Measurements from ENCODE around the gene FMN1. TPM values are rescaled to one million over a fixed set of nuclear protein-coding genes. Genes with fewer than 3 reads are reported as not detected.

FMN1 gene
- total RNA-seq, 2 donors from 2014 or later: 1.1 to 4.5 TPM

DNA sequence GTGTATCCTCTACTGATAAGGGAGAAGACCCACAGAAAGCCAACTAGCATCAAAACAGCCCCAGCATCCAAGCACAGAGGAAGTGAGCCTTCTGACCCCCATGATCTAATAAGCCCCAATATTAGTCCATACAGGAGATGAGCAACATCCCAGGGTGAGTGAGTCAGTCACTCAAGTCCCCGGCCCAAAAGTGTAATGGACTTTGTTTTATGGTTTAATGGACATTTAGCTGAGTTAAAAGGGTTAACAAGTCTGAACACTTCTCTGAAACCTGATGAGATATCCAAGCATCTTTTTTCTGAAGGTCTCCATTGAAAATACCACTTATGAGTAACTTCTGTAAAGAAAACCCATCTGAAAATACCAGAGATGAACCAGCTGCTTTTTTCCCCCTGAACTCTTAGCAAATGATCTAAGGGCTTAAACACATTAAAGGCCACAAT, 361.1 kb downstream of the FMN1 start:
- H3K36me3 Mint-ChIP-seq: peaks cover 0 to 7% of the 10 kb centered on the region in 2 donors

GRCh38 chr15:32831485-32831884, 363.0 kb downstream of the FMN1 start:
- DNase-seq (ENCODE audit: low spot score in 2 of 2): no peak
- no peak overlapping the region for H3K27ac Mint-ChIP-seq

More for the DNA sequence above, 361.1 kb downstream of the FMN1 start:
- Mint-ChIP-seq H3K9me3 (peaks cover 0 to 5% of the 10 kb centered on the region in 2 donors), H3K27ac (no peak overlapping the region)
- no peak for DNase-seq (ENCODE audit: low spot score in 2 of 2)
- ATAC-seq: peak; percentile 7 to 43

GRCh38 chr15:32830241-32830640, 364.3 kb downstream of the FMN1 start:
- no peak overlapping the region for H3K27ac Mint-ChIP-seq
- ATAC-seq: no peak
- no peaks in the 10 kb centered on the region for H3K36me3 Mint-ChIP-seq
- no peak for DNase-seq (ENCODE audit: low spot score in 2 of 2)
- peaks cover 0 to 5% of the 10 kb centered on the region in 2 donors for H3K9me3 Mint-ChIP-seq

More at GRCh38 chr15:32831485-32831884, 363.0 kb downstream of the FMN1 start:
- ATAC-seq: no peak
- Mint-ChIP-seq H3K9me3 (peaks cover 0 to 5% of the 10 kb centered on the region in 2 donors), H3K36me3 (no peaks in the 10 kb centered on the region)

GRCh38 chr15:32829436-32829835, 365.1 kb downstream of the FMN1 start:
- ATAC-seq (no peak), DNase-seq (ENCODE audit: low spot score in 2 of 2) (no peak)
- Mint-ChIP-seq H3K36me3 (no peaks in the 10 kb centered on the region), H3K9me3 (peaks cover 0 to 5% of the 10 kb centered on the region in 2 donors), H3K27ac (no peak overlapping the region)

DNA sequence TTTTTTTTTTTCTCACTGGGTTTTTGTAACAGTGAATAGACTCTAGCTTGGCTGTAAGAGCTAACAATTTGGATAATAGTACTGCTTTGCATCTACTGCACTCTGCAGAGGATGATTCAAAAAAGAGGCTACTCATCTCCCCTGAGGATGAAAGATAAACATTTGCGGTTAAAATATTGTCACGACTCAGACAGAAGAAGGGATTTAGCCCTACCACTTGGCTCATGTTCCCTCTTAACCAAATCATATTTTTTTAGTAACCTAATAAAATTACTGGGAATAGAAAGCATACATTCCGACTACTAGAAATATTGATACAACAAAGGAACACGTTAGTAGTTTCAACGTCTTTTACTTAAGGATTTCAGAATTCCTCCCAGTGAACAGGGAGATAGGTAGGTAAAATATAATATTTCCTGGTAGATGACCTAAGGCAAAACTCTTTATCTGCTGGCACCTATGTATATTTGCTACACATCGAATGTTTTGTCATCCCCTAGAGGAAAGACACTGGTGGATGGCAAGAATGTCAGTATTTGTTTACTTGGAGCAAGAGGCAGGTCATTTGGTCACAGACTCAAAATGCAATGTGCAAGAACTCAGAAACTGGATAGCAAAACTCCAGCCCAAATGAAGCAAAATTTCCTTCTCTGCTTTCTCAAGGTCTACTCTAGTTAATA, 365.9 kb downstream of the FMN1 start:
- H3K36me3 Mint-ChIP-seq: no peaks in the 10 kb centered on the region
- no peak overlapping the region for H3K27ac Mint-ChIP-seq
- DNase-seq (ENCODE audit: low spot score in 2 of 2) (no peak), ATAC-seq (no peak)
- peaks cover 0 to 5% of the 10 kb centered on the region in 2 donors for H3K9me3 Mint-ChIP-seq

DNA sequence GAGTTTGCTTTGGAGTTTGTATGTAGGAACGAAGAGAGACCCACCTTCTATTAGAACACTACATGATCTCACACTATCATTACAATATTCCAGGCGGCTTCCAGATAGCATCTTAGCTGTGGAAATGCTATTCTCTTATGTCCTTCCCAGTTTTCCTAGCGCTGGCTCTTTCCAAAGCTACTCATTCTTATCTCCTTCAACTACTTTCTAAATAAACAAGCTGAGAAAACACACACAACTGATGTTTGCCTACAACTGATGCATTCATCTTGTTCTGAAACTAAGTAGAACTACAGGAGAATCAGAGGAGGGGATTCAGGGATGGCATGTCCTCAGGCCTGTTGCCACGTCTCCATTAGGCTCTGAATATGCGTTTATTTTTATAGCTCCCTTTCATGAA, 367.8 kb downstream of the FMN1 start:
- Mint-ChIP-seq H3K36me3 (no peaks in the 10 kb centered on the region), H3K9me3 (no peaks in the 10 kb centered on the region)
- DNase-seq (ENCODE audit: low spot score in 2 of 2): no peak

DNA sequence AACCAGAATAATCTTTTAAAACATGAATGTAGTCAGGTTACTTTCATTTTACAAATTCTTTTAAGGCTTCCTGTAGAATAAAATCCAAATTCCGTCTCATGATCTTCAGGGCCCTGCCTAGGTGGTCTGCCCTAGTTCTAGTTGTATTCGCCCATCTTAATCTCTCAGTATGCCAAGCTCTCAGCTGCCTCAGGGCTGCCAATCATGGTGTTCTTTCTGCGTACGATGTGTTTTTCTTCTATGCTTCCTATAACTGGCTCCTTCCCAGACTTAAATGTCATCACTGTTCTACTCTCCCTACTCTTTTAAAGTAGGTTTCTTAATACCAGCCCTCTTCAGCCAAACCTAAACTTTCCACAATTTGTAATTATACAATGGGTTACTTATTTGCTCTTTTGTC, 369.3 kb downstream of the FMN1 start:
- DNase-seq (ENCODE audit: low spot score in 2 of 2) (no peak), ATAC-seq (no peak)
- Mint-ChIP-seq H3K36me3 (no peaks in the 10 kb centered on the region), H3K27ac (no peak overlapping the region), H3K9me3 (no peaks in the 10 kb centered on the region)

More for the DNA sequence above, 367.8 kb downstream of the FMN1 start:
- ATAC-seq: no peak
- H3K27ac Mint-ChIP-seq: no peak overlapping the region

GRCh38 chr15:32824777-32825176, 369.7 kb downstream of the FMN1 start:
- ATAC-seq (no peak), DNase-seq (ENCODE audit: low spot score in 2 of 2) (no peak)
- H3K36me3 Mint-ChIP-seq: no peaks in the 10 kb centered on the region
- no peaks in the 10 kb centered on the region for H3K9me3 Mint-ChIP-seq
- no peak overlapping the region for H3K27ac Mint-ChIP-seq

DNA sequence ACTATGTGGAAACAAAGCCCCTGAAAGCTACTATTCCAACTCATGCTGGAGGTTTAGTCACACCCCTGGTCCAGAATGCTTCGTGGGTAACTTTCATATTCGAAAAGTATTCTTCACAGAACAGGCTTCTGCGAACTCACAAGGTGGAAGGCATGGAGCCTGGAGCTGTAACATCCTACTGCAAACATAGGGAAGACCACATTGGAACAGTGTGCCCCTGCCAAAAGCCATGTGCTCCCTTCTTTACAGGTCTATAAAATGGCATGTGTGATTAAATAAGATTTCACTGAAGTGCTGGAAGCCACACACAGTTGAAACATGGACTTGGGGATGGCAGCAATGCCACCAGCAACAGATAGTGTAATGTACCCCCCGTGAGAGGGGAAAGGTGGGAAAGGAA, 370.8 kb downstream of the FMN1 start:
- DNase-seq (ENCODE audit: low spot score in 2 of 2) (no peak), ATAC-seq (no peak)
- no peak overlapping the region for H3K27ac Mint-ChIP-seq
- H3K36me3 Mint-ChIP-seq: no peaks in the 10 kb centered on the region
- no peaks in the 10 kb centered on the region for H3K9me3 Mint-ChIP-seq

- H3K36me3 Mint-ChIP-seq: no peaks in the 10 kb centered on the region
- no peaks in the 10 kb centered on the region for H3K9me3 Mint-ChIP-seq
- no peak for ATAC-seq
Measured at GRCh38 chr15:32822739-32823138, 371.8 kb downstream of the FMN1 start.

DNA sequence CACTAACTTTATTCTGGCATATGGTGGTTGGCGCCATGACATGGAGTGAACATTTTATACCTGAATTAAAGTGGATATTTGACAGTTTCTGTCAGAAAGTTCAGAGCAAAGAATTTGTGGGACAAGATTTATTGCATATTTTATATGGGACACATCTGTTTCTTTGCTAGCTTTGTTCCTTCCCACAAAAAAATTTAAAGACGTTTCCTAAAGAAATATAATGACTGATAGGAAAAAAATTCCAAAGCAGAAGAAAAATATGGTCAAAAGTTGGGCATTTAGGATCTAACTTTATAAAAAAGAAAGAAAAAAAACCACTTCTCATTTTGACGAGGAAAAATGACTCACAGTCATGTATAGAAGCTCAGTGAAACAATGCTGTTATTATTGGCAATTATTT, 375.1 kb downstream of the FMN1 start:
- H3K9me3 Mint-ChIP-seq: no peaks in the 10 kb centered on the region
- no peak for ATAC-seq
- no peaks in the 10 kb centered on the region for H3K36me3 Mint-ChIP-seq
- H3K27ac Mint-ChIP-seq: no peak overlapping the region
- no peak for DNase-seq (ENCODE audit: low spot score in 2 of 2)

More at GRCh38 chr15:32822739-32823138, 371.8 kb downstream of the FMN1 start:
- no peak for DNase-seq (ENCODE audit: low spot score in 2 of 2)
- H3K27ac Mint-ChIP-seq: no peak overlapping the region

DNA sequence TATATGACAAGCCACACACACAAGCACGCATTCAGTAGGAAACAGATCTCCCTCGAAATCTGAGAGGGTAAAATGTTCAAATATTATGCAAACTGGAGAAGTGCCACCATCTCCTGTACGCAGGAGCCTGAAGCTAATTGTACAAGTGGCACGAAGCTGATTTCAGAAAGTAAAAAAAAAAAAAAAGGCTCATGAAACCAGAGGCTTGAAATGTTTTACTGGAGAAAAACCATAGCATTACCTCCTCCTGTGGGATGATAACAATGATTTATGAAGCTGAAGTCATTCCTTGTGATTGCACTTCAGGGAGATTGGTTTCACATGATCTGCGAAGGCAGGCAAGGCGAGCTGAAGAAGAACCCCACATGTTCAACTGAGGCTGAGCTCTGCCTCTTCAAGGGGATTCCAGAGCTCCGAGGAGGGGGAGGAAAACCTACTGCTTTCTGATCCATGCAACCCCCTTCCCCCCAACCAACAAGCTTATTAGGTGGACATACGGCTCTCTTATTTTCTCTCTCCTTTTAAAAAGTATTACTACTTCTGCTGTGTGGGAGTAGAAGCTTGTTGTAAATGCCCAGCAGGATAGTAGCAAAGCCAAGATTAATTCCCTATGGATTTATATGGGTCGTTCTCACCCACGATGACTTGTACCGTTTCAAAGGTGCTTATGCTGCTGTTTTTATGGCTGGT, 375.6 kb downstream of the FMN1 start:
- ATAC-seq: no peak
- Mint-ChIP-seq H3K9me3 (no peaks in the 10 kb centered on the region), H3K36me3 (no peaks in the 10 kb centered on the region), H3K27ac (no peak overlapping the region)
- DNase-seq (ENCODE audit: low spot score in 2 of 2): no peak

DNA sequence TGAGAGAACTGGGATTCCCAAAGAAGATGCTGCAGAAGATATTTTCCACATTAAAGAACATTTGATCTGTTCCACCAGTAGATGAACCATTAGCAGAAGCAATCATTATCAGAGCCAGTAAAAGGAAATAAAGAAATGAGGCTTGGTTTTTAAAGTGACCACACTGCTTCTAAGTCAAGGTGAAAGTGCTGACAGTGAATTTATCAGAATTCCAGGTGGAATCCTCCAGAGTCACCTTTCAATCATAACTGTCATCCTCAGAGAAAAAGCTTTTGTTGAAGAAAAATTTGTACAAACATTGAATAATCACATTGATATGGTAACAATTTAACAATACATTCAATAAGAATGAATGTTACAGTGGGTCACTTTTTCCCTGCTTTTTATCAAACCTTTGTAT, 376.9 kb downstream of the FMN1 start:
- DNase-seq (ENCODE audit: low spot score in 2 of 2) (no peak), ATAC-seq (no peak)
- no peaks in the 10 kb centered on the region for H3K36me3 Mint-ChIP-seq
- H3K27ac Mint-ChIP-seq: no peak overlapping the region
- H3K9me3 Mint-ChIP-seq: no peaks in the 10 kb centered on the region

DNA sequence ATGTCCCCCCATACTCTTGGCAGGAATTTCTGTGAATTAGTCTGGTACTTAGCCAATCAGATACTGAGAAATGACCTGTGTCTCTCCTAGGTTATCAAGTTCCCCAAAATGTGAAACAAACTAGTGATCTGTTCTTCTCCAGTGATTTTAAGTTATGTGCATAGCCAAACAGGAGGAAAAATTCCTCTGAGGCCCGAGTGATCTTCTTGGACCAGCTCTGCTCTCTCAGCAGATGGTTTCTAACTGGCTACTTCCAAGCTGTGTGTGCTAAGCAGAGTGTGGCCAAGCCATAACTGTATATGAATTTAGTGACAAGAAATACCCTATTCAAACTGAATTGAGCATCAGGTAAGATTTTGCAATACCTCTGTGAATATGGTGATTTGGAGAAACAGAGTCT, 387.2 kb downstream of the FMN1 start:
- ATAC-seq (no peak), DNase-seq (ENCODE audit: low spot score in 2 of 2) (no peak)
- Mint-ChIP-seq H3K36me3 (no peaks in the 10 kb centered on the region), H3K9me3 (peaks cover 5 to 10% of the 10 kb centered on the region in 2 donors), H3K27ac (no peak overlapping the region)

DNA sequence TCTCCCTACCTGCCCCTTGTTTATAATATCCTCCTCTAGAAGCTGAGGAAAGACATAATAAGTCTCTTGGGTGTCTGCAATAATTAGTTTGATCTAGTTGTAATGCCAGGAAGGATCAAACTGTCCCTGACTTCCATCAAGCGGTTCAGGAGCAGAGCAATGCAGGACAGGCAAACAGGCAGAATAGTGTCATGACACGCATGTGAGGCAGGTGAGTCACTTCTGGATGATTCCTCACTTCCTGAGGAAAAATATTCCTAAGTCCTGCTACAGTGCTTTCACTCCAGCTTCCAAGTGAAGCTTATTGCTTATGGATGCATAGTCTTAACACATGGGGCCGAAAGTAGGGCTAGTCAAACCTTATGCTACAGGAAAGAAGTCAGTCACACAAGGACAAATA, 390.9 kb downstream of the FMN1 start:
- peaks cover 5 to 10% of the 10 kb centered on the region in 2 donors for H3K9me3 Mint-ChIP-seq
- no peak for ATAC-seq
- H3K27ac Mint-ChIP-seq: no peak overlapping the region

DNA sequence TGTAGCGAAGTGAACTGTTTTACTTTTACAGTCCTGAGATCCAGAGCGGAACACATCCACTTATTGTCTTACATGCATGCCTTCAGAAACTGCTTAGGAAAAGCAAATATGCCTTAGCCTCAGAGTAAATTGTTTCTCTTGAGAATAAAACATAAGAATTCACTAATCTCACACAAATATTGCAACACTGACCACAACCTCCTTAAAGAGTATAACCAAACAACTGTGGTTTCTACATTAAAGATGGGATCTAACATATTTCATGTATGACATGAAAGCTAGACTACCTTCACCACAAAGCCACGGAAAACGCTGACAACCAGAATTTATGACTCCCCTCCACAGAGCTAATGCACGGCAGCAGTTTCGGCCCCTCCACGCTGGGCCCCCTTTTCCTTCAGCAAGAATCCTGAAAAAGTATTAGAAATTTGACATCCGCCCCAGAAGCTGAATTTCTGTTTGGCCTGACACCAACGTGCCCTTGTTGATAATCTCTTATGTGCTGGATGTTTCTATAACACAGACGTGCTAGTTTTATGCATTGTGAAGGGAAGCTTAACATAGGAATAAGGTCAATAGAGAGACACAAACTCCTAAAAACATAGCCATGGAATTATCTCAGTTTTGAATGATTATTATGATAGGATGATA, 392.1 kb downstream of the FMN1 start:
- DNase-seq (ENCODE audit: low spot score in 2 of 2) (no peak), ATAC-seq (peak in 1 of 2 donors; percentile 36)
- Mint-ChIP-seq H3K36me3 (no peaks in the 10 kb centered on the region), H3K9me3 (peaks cover 5 to 10% of the 10 kb centered on the region in 2 donors), H3K27ac (peak overlapping the region in 1 of 2 donors; percentile 10)

More for the DNA sequence above, 390.9 kb downstream of the FMN1 start:
- no peak for DNase-seq (ENCODE audit: low spot score in 2 of 2)
- no peaks in the 10 kb centered on the region for H3K36me3 Mint-ChIP-seq

GRCh38 chr15:32799936-32800535, 394.5 kb downstream of the FMN1 start:
- ATAC-seq (no peak), DNase-seq (ENCODE audit: low spot score in 2 of 2) (no peak)
- Mint-ChIP-seq H3K27ac (no peak overlapping the region), H3K36me3 (no peaks in the 10 kb centered on the region), H3K9me3 (peaks cover 5 to 10% of the 10 kb centered on the region in 2 donors)

Measured in activated naive CD4-positive, alpha-beta T cell treated with anti-CD3 and anti-CD28 coated beads, Interleukin-2, amount 50 U/mL, for 72 hours (primary cell).